ENCODE results near the gene RAB7B. TPM values are rescaled to one million over a fixed set of nuclear protein-coding genes. Genes with fewer than 3 reads are reported as not detected.
"Not testable (repeated sequence)": the region's sequence is repeated elsewhere in the genome, so short reads cannot be mapped to it uniquely, and the experiment has no call there.

The RAB7B gene, protein sequence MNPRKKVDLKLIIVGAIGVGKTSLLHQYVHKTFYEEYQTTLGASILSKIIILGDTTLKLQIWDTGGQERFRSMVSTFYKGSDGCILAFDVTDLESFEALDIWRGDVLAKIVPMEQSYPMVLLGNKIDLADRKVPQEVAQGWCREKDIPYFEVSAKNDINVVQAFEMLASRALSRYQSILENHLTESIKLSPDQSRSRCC
- total RNA-seq (1 to 10 TPM in 1 of 2 experiments, under 1 TPM in 1; 0.78 to 1.2 TPM), polyA plus RNA-seq (not detected)

DNA sequence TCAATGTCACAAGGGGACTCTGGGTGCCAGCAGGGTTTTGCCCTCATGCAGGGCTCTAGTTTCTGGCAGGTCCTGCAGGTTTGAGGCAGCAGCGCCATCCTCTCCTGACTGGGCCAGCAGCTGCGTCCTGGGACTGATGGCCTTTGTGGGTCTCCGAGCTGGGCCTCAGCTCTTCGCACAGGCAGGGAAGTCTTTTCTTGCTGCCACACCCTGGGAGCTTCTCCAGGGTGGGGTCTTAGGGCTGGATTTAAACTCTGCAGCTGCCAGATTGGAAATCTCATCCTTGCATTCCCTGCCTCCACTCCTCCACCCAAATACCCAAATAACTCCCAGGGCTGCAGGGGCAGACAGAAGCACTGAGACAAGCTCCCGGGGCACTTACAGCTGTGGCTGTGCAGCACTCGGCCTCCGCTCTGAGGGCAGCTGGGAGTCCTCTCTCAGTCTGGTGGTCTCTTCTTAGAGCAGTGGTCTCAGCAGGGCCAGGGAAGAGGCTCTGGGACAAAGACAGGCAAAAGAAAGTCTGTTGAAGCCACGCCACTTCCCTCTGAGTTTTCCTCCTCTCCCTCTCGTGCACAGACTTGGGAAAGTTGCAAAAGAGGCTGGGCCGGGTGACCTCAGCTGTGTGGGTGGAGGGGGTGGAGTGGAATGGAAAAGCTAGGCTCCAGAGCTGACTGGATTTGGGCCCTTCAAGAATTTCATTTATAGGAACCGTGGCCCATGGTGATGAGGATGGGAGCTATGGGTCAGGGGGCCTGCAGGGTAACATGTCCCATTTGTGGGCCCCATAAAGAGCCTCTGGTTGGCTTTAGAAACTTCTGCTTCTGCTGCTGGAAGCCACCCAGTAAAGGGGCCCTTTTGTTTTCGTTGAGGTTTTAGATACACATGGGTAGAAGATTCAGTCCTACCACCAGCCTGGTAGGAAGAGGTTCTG lies at the start of gene RAB7B:
RAB7B (minus strand) TSS at position 525 of the 931 bp plus-strand sequence. CDS start 9,260 bp downstream, outside the sequence.
- H3K4me1 Mint-ChIP-seq, result peaks cover 0 to 6% (median 0%) of the 10 kb centered on the region in 4 donors
- peak within 1 kb of the TSS in 1 of 7 donors; percentile 80 for H3K27ac Mint-ChIP-seq
- peak within 1 kb of the TSS in 1 of 8 donors; percentile 32 for H3K4me3 Mint-ChIP-seq
- Histone ChIP-seq H3K27me3 (ENCODE audit: insufficient read depth, low read length) (no peaks in the 10 kb centered on the region), H3K9me3 (ENCODE audit: control insufficient read depth in 1 of 2, low read length in 2 of 2) (no peaks in the 10 kb centered on the region), H3K27ac (ENCODE audit: low read depth, low read length) (no peak within 1 kb of the TSS), H3K4me1 (ENCODE audit: insufficient read depth, low read length) (no peaks in the 10 kb centered on the region), H3K4me3 (ENCODE audit: low read length in 2 of 2) (no peak within 1 kb of the TSS), H3K36me3 (ENCODE audit: insufficient read depth, low read length) (no peaks in the 10 kb centered on the region)
- DNase-seq, result no peak
- H3K9me3 Mint-ChIP-seq, result peaks cover 0 to 5% (median 0%) of the 10 kb centered on the region in 8 donors
- H3K27me3 Mint-ChIP-seq, result peaks cover 5 to 15% of the 10 kb centered on the region in 2 donors
- ChIA-PET POLR2A (ENCODE audit: partially characterized antibody) (no interaction called here), CTCF (ENCODE audit: partially characterized antibody) (interaction anchor here (0.8 kb wide), 1 partner anchor 26 kb away, joined by 3 read pairs; no protein-coding TSS in a partner anchor)
- intact Hi-C loops (cut with micrococcal nuclease), result no loop called here
- no peaks in the 10 kb centered on the region for H3K36me3 Mint-ChIP-seq

DNA sequence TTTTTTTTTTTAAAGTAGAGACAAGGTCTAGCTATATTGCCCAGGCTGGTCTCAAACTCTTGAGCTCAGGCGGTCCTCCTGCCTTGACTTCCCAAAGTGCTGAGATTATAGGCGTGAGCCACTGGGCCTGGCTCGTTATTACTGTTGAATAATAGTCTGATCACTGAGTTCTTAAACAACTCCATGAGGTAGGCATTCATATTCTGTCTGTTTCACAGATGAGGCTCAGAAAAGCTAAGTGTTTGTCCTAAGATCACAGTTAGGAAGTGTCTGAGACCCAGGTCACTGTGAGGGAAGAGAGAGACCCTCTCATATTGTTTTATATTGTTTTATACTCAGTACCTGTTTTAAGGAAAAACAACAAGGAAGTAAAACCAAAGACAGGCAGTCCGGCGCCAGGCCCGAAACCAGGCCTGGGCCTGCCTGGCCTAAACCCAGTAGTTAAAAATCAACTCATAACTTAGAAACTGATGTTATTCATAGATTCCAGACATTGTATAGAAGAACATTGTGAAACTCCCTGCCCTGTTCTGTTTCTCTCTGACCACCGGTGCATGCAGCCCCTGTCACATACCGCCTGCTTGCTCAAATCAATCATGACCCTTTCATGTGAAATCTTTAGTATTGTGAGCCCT lies 49.2 kb upstream of the RAB7B start:
- H3K27me3 Mint-ChIP-seq; H3K4me3 Mint-ChIP-seq; intact Hi-C loops (cut with micrococcal nuclease); POLR2A ChIA-PET (ENCODE audit: partially characterized antibody); H3K4me3 ChIP-seq (ENCODE audit: low read length in 2 of 2); H3K27ac ChIP-seq (ENCODE audit: low read depth, low read length); CTCF ChIA-PET (ENCODE audit: partially characterized antibody); H3K36me3 Mint-ChIP-seq; H3K36me3 ChIP-seq (ENCODE audit: insufficient read depth, low read length); H3K9me3 ChIP-seq (ENCODE audit: control insufficient read depth in 1 of 2, low read length in 2 of 2); H3K9me3 Mint-ChIP-seq; DNase-seq; H3K27me3 ChIP-seq (ENCODE audit: insufficient read depth, low read length): not testable (repeated sequence)
- Mint-ChIP-seq H3K27ac (peak overlapping the region in 1 of 7 donors; percentile 42), H3K4me1 (peaks cover 10 to 37% (median 20%) of the 10 kb centered on the region in 4 donors)
- H3K4me1 ChIP-seq (ENCODE audit: insufficient read depth, low read length), result peaks cover 26% of the 10 kb centered on the region

GRCh38 chr1:206050655-206051235 lies 47.5 kb upstream of the RAB7B start:
- ChIA-PET POLR2A (ENCODE audit: partially characterized antibody) (no interaction called here), CTCF (ENCODE audit: partially characterized antibody) (interaction anchor here (1.0 kb wide), 1 partner anchor 20 kb away, joined by 3 read pairs; no protein-coding TSS in a partner anchor)
- no peaks in the 10 kb centered on the region for H3K36me3 ChIP-seq (ENCODE audit: insufficient read depth, low read length)
- DNase-seq, result peak; percentile 8 to 76 (median 42)
- no peaks in the 10 kb centered on the region for H3K9me3 ChIP-seq (ENCODE audit: control insufficient read depth in 1 of 2, low read length in 2 of 2)
- no peaks in the 10 kb centered on the region for H3K27me3 ChIP-seq (ENCODE audit: insufficient read depth, low read length)
- intact Hi-C loops (cut with micrococcal nuclease), result no loop called here
- Mint-ChIP-seq H3K4me3 (peak overlapping the region in 6 of 8 donors; percentile 27 to 84 (median 62)), H3K9me3 (no peaks in the 10 kb centered on the region), H3K27ac (peak overlapping the region; percentile 68 to 92 (median 81)), H3K4me1 (peaks cover 10 to 37% (median 20%) of the 10 kb centered on the region in 4 donors), H3K36me3 (no peaks in the 10 kb centered on the region), H3K27me3 (no peaks in the 10 kb centered on the region)
- peak overlapping the region; percentile 10 for H3K27ac ChIP-seq (ENCODE audit: low read depth, low read length)
- peaks cover 26% of the 10 kb centered on the region for H3K4me1 ChIP-seq (ENCODE audit: insufficient read depth, low read length)
- H3K4me3 ChIP-seq (ENCODE audit: low read length in 2 of 2), result no peak overlapping the region

DNA sequence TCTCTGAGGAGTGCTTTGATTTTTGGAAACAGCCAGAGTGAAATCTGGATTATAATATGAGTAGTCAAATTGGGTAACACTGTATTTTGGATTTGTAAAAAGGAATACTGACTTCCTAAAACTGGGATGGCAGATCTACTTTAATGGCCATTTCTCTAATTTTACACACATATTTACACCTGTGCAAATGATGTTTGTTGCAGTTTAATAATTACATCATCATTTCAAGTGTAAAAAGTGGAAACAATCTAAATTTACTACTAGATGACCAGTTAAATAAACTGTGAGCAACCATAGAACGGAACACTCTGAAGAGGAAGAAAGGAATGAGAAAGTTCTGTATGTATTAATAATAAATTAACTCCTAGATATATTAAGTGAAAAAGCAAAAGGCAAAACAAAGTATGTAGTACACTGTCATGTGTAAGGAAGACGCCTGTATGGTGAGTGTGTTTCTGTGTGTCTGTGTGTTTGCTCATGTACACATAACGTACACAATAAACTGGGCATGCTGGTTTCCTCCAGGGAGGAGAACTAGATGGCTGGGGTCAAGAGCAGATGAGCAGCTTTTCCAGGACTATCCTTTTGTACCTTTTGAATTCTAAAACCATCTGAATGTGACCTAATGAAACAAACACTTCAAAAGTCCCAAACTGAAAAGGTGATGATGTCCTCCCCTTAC lies 46.9 kb upstream of the RAB7B start:
- CTCF ChIA-PET (ENCODE audit: partially characterized antibody), result no interaction called here
- Mint-ChIP-seq H3K27ac (peak overlapping the region in 2 of 7 donors; percentile 70 to 83), H3K4me1 (peaks cover 10 to 37% (median 20%) of the 10 kb centered on the region in 4 donors), H3K27me3 (no peaks in the 10 kb centered on the region), H3K4me3 (no peak overlapping the region), H3K9me3 (no peaks in the 10 kb centered on the region), H3K36me3 (no peaks in the 10 kb centered on the region)
- POLR2A ChIA-PET (ENCODE audit: partially characterized antibody), result no interaction called here
- H3K36me3 ChIP-seq (ENCODE audit: insufficient read depth, low read length), result no peaks in the 10 kb centered on the region
- no peaks in the 10 kb centered on the region for H3K27me3 ChIP-seq (ENCODE audit: insufficient read depth, low read length)
- DNase-seq, result no peak
- H3K27ac ChIP-seq (ENCODE audit: low read depth, low read length), result no peak overlapping the region
- intact Hi-C loops (cut with micrococcal nuclease), result no loop called here
- peaks cover 26% of the 10 kb centered on the region for H3K4me1 ChIP-seq (ENCODE audit: insufficient read depth, low read length)
- H3K9me3 ChIP-seq (ENCODE audit: control insufficient read depth in 1 of 2, low read length in 2 of 2), result no peaks in the 10 kb centered on the region
- no peak overlapping the region for H3K4me3 ChIP-seq (ENCODE audit: low read length in 2 of 2)

DNA sequence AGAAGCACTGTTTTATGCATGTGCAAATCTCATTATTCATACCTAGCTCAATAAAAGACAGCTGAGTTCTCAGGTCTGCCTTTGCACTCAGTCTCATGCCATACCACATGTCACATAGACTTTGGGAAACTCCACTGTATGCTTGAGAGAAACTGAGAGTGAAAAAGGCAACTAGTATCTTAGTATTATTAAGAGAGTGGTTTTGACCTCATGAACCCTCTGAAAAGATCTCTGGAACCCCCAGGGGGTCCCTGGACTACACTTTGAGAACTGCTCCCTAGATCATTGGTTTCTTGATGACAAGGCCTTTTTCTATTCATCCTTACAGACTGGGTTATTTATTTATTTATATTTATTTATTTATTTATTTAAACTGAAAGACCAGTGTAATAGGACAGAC lies 46.1 kb upstream of the RAB7B start:
- Mint-ChIP-seq H3K4me1 (peaks cover 10 to 37% (median 20%) of the 10 kb centered on the region in 4 donors), H3K4me3 (no peak overlapping the region), H3K9me3 (no peaks in the 10 kb centered on the region), H3K27me3 (no peaks in the 10 kb centered on the region), H3K36me3 (no peaks in the 10 kb centered on the region), H3K27ac (no peak overlapping the region)
- no peaks in the 10 kb centered on the region for H3K36me3 ChIP-seq (ENCODE audit: insufficient read depth, low read length)
- no peak for DNase-seq
- intact Hi-C loops (cut with micrococcal nuclease), result no loop called here
- H3K4me1 ChIP-seq (ENCODE audit: insufficient read depth, low read length), result peaks cover 26% of the 10 kb centered on the region
- no peak overlapping the region for H3K4me3 ChIP-seq (ENCODE audit: low read length in 2 of 2)
- CTCF ChIA-PET (ENCODE audit: partially characterized antibody), result no interaction called here
- H3K27ac ChIP-seq (ENCODE audit: low read depth, low read length), result no peak overlapping the region
- POLR2A ChIA-PET (ENCODE audit: partially characterized antibody), result no interaction called here
- H3K9me3 ChIP-seq (ENCODE audit: control insufficient read depth in 1 of 2, low read length in 2 of 2), result no peaks in the 10 kb centered on the region
- H3K27me3 ChIP-seq (ENCODE audit: insufficient read depth, low read length), result no peaks in the 10 kb centered on the region

DNA sequence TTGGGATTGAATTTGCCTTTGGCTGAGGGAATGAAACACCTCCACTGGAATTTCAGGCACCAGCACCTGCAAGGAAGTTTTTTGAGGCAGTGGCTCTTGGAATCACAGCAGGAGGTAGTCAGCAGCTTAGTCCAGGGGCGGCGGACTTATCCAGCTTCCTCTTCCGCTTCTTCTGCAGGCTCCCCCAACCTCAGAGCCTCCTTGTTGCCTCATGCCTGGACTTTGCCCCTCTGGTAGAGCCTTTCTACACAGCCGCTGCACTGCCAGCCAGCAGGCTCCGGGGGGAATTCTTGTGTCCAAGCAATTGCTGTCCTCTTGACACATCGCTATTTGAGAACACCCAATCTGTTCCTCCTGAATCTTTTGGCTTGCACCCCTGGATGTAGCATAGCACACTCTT lies 45.4 kb upstream of the RAB7B start:
- H3K27me3 Mint-ChIP-seq, result no peaks in the 10 kb centered on the region
- intact Hi-C loops (cut with micrococcal nuclease), result no loop called here
- Histone ChIP-seq H3K4me1 (ENCODE audit: insufficient read depth, low read length) (peaks cover 26% of the 10 kb centered on the region), H3K27me3 (ENCODE audit: insufficient read depth, low read length) (no peaks in the 10 kb centered on the region), H3K36me3 (ENCODE audit: insufficient read depth, low read length) (no peaks in the 10 kb centered on the region), H3K9me3 (ENCODE audit: control insufficient read depth in 1 of 2, low read length in 2 of 2) (no peaks in the 10 kb centered on the region), H3K27ac (ENCODE audit: low read depth, low read length) (no peak overlapping the region), H3K4me3 (ENCODE audit: low read length in 2 of 2) (no peak overlapping the region)
- ChIA-PET POLR2A (ENCODE audit: partially characterized antibody) (no interaction called here), CTCF (ENCODE audit: partially characterized antibody) (interaction anchor here (4.2 kb wide), 1 partner anchor 18 kb away, joined by 15 read pairs; no protein-coding TSS in a partner anchor)
- no peak overlapping the region for H3K4me3 Mint-ChIP-seq
- peaks cover 10 to 37% (median 20%) of the 10 kb centered on the region in 4 donors for H3K4me1 Mint-ChIP-seq
- no peaks in the 10 kb centered on the region for H3K9me3 Mint-ChIP-seq
- DNase-seq, result no peak
- H3K36me3 Mint-ChIP-seq, result no peaks in the 10 kb centered on the region
- H3K27ac Mint-ChIP-seq, result peak overlapping the region in 2 of 7 donors; percentile 3 to 8

All from CD4-positive, alpha-beta memory T cell (primary cell).